ENCODE data around the gene ARSJ. TPM values are rescaled to one million over a fixed set of nuclear protein-coding genes. Genes with fewer than 3 reads are reported as not detected.

Gene ARSJ
- total RNA-seq, 1 experiment from 2014 or later, result 43.9 TPM

GRCh38 chr4:113919611-113920010, 59.8 kb downstream of the ARSJ start:
- no peak overlapping the region for H3K27ac ChIP-seq (ENCODE audit: low read length)

DNA sequence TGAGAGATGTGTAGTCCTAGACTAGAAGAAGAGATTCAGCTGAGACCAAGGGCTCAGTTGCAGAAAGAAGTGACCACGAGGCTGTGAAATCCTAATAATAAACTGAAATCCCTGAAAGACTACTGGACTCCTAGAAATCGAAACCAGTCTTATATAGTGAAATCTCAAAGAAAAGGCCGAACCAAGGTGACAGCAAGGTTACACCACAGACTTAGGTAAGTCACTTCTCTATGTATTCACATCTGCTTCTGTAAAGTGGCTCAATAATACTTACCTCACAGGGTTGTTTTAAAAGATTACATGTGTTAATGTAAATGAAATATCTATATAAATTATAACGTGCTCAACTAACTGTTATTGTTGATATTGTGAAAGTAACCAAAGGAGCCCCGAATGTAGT, 60.3 kb downstream of the ARSJ start:
- in situ Hi-C loops (cut with HindIII; ENCODE audit: low pct_unique_long_range_greater_than_20kb, low sequenced_read_pairs), result no loop called here
- no peaks in the 10 kb centered on the region for H3K9me3 ChIP-seq (ENCODE audit: control insufficient read depth, insufficient read depth, low read depth, low read length)
- no peak overlapping the region for H3K4me3 ChIP-seq (ENCODE audit: low read depth in 2 of 2, low read length in 2 of 2)
- 0 out of 2 replicates have a peak overlapping the region, but pooled peaks have one; percentile 39 for H3K27ac ChIP-seq (ENCODE audit: low read length)
- H3K27me3 ChIP-seq (ENCODE audit: control insufficient read depth, insufficient read depth, low read length), result no peaks in the 10 kb centered on the region
- TF ChIP-seq REST (IDR thresholded peaks at IDR 0.05; ENCODE audit: insufficient read depth in 1 of 2, low read depth in 2 of 2, low read length in 1 of 2) (no peak), POLR2AphosphoS5 (IDR thresholded peaks at IDR 0.05; ENCODE audit: low read depth, low read length) (no peak), TCF7L2 (IDR thresholded peaks at IDR 0.05; ENCODE audit: low read depth, low read length) (no peak), SIN3A (IDR thresholded peaks at IDR 0.05; ENCODE audit: borderline replicate concordance, insufficient read depth, low read depth, low read length) (no peak), CTCF (IDR thresholded peaks at IDR 0.05) (no peak)
- no TSS peak for BruUV-seq (replicated peaks)
- intact Hi-C loops (cut with micrococcal nuclease; ENCODE audit: unreplicated experiment), result no loop called here
- ATAC-seq (0 out of 2 replicates have a peak, but pooled peaks have one; percentile 17), DNase-seq (ENCODE audit: low read depth, low spot score) (no peak)
- CTCF ChIA-PET, result no interaction called here
- H3K36me3 ChIP-seq (ENCODE audit: control insufficient read depth, insufficient read depth, low read length), result no peaks in the 10 kb centered on the region; the same call in 1 of the 2 replicates
- POLR2A ChIA-PET, result no interaction called here
- peaks cover 3% of the 10 kb centered on the region; the same call in 1 of the 2 replicates for H3K4me1 ChIP-seq (ENCODE audit: control insufficient read depth, insufficient read depth, low read length)

More at GRCh38 chr4:113919611-113920010, 59.8 kb downstream of the ARSJ start:
- no peak for TF ChIP-seq TCF7L2 (IDR thresholded peaks at IDR 0.05; ENCODE audit: low read depth, low read length)
- TF ChIP-seq REST (IDR thresholded peaks at IDR 0.05; ENCODE audit: insufficient read depth in 1 of 2, low read depth in 2 of 2, low read length in 1 of 2), result no peak
- no peak for TF ChIP-seq CTCF (IDR thresholded peaks at IDR 0.05)
- TF ChIP-seq POLR2AphosphoS5 (IDR thresholded peaks at IDR 0.05; ENCODE audit: low read depth, low read length), result no peak
- TF ChIP-seq SIN3A (IDR thresholded peaks at IDR 0.05; ENCODE audit: borderline replicate concordance, insufficient read depth, low read depth, low read length), result no peak
- Histone ChIP-seq H3K9me3 (ENCODE audit: control insufficient read depth, insufficient read depth, low read depth, low read length) (no peaks in the 10 kb centered on the region), H3K4me1 (ENCODE audit: control insufficient read depth, insufficient read depth, low read length) (peaks cover 3% of the 10 kb centered on the region; the same call in 1 of the 2 replicates), H3K36me3 (ENCODE audit: control insufficient read depth, insufficient read depth, low read length) (no peaks in the 10 kb centered on the region; the same call in 1 of the 2 replicates), H3K27me3 (ENCODE audit: control insufficient read depth, insufficient read depth, low read length) (no peaks in the 10 kb centered on the region), H3K4me3 (ENCODE audit: low read depth in 2 of 2, low read length in 2 of 2) (no peak overlapping the region)
- no peak for DNase-seq (ENCODE audit: low read depth, low spot score)
- POLR2A ChIA-PET, result no interaction called here
- 0 out of 2 replicates have a peak, but pooled peaks have one; percentile 30 for ATAC-seq
- no TSS peak for BruUV-seq (replicated peaks)
- intact Hi-C loops (cut with micrococcal nuclease; ENCODE audit: unreplicated experiment) (no loop called here), in situ Hi-C loops (cut with HindIII; ENCODE audit: low pct_unique_long_range_greater_than_20kb, low sequenced_read_pairs) (no loop called here)
- CTCF ChIA-PET, result no interaction called here

Measured in Panc1 (cell line).